AG09309 (cell line): ENCODE data around the gene SLC24A2.

Experiments
- DNase-seq: peaks from one replicate; pipeline ENCODE4 v3.0.0-alpha.2; 2010; ENCODE audit warnings: low read depth
- H3K4me3 ChIP-seq: 2 replicates; pipeline ENCODE4 v1.5.1; 2011; ENCODE audit warnings: mild to moderate bottlenecking, low read depth, low read length, moderate library complexity; ENCODE audit not compliant: control insufficient read depth
- TF ChIP-seq, protein P1 (sequence below): IDR thresholded peaks from 2 replicates; pipeline ENCODE4 v1.5.1; 2011; ENCODE audit warnings: mild to moderate bottlenecking, low read depth, low read length, inconsistent platforms; ENCODE audit not compliant: insufficient read depth, control insufficient read depth; ENCODE audit errors: missing control alignments

SLC24A2 gene

DNA sequence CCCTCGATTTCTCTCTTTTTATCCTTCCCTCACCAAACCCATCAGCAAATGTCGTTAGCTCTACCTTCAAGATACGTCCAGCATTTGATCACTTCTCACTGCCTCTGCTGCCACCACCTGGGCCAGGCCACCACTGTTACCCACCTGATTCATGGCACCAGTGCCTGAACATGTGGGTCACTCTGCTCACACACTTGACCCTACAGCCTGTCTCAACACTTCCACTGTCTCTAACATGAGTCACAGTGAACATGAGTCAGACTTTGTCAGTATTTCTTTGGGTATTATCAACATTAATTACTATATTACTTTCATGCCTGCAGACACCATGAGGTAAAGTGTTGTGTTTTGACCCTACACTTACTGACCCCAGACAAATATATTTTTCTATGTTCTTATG is 19.6 kb downstream of the SLC24A2 start:
- TF ChIP-seq, protein P1, sequence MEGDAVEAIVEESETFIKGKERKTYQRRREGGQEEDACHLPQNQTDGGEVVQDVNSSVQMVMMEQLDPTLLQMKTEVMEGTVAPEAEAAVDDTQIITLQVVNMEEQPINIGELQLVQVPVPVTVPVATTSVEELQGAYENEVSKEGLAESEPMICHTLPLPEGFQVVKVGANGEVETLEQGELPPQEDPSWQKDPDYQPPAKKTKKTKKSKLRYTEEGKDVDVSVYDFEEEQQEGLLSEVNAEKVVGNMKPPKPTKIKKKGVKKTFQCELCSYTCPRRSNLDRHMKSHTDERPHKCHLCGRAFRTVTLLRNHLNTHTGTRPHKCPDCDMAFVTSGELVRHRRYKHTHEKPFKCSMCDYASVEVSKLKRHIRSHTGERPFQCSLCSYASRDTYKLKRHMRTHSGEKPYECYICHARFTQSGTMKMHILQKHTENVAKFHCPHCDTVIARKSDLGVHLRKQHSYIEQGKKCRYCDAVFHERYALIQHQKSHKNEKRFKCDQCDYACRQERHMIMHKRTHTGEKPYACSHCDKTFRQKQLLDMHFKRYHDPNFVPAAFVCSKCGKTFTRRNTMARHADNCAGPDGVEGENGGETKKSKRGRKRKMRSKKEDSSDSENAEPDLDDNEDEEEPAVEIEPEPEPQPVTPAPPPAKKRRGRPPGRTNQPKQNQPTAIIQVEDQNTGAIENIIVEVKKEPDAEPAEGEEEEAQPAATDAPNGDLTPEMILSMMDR: no peak
- no peak for DNase-seq
- no peak overlapping the region for H3K4me3 ChIP-seq

DNA sequence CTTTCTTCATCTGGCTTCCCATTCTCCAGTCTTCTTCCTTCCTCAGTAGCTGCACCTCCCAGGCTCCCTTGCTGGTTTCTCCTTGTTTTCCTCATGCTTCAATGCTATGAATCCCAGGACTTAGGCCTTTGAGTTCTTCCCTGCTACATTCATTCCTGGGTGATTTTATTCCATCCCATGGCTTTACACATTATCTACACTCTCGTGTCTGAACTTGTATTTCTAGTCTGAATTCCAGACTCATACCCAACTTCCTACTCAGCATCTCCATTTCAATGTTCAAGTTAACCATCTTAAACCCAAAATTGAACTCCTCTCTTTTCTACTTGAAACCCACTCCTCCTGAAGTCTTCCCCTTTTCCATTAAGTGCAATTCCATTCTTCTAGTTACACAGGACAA is 20.0 kb downstream of the SLC24A2 start:
- TF ChIP-seq, protein P1: no peak
- DNase-seq: no peak
- H3K4me3 ChIP-seq: no peak overlapping the region

DNA sequence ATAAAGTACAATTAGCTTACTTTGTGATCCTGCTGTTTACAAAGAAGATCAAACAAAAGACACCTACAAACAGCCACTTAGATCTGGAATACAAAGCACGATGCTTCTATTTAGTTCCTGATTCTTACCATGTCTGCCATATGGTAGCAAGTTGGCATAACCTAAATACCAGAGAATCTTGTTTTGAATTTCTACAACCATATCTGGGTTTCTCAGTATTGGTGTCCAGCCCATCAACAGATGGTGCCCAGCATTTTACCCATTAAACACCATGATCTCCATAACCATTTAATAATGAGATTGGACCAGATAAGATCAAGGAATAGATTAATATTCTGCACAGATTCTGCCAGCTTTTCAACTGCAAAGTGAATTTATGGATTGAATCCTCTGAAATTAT is 29.8 kb downstream of the SLC24A2 start:
- no peak for DNase-seq
- no peak overlapping the region for H3K4me3 ChIP-seq
- TF ChIP-seq, protein P1: no peak

- TF ChIP-seq, protein P1: no peak
- DNase-seq: no peak
- no peak overlapping the region for H3K4me3 ChIP-seq
These were observed 31.1 kb downstream of the SLC24A2 start for GRCh38 chr9:19757745-19758144.

DNA sequence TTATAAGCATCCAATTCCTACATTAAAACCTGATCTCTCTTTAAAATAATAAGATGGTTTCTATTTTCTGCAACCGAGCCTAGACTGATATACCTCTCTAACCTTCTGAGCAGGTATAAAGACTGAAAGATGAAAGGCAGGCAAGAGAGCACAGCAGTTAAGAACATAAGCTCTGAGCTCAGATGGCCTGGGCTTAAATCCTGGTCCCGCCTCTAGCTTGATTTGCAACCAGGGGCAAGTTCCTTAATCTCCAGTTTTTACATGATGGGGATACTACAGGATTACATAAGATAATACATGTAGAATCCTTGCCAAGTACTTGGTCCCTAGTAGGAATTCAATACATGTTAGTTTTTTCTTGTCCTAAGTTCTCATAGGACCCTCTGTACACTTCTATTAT is 33.9 kb downstream of the SLC24A2 start:
- no peak overlapping the region for H3K4me3 ChIP-seq
- TF ChIP-seq, protein P1: no peak
- DNase-seq: no peak

- TF ChIP-seq, protein P1: no peak
- no peak for DNase-seq
- no peak overlapping the region for H3K4me3 ChIP-seq
These were observed 40.3 kb downstream of the SLC24A2 start for GRCh38 chr9:19748278-19749126.

DNA sequence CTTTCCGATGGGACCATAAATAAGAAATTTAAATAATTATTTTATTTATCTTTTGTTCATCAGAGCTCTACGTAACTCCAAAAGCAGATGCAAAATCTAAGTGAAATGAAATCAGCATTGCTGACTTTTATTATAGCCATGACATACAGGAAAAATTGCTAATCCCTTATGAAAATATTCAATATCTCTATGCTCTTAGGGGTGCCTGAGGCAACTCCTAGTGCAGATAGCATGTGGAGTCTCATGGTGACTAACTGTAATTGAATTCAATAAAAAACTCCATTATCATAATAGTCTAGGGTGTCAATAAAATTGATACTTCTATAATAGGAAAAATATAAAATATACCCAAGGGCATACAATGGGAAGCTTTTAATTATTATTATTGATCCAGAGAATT is 42.6 kb downstream of the SLC24A2 start:
- H3K4me3 ChIP-seq: no peak overlapping the region
- no peak for DNase-seq
- TF ChIP-seq, protein P1: no peak
